GM19468 (cell line): ENCODE measurements around the gene USH2A.

Experiments used
- ATAC-seq: cut with Tn5 transposase; IDR thresholded peaks from one replicate; pipeline ENCODE4 v1.9.1; 2021; ENCODE audit warnings: mild to moderate bottlenecking, moderate library complexity, moderate number of reproducible peaks; ENCODE audit not compliant: unreplicated experiment; ENCODE audit errors: extremely low read depth

USH2A gene

DNA sequence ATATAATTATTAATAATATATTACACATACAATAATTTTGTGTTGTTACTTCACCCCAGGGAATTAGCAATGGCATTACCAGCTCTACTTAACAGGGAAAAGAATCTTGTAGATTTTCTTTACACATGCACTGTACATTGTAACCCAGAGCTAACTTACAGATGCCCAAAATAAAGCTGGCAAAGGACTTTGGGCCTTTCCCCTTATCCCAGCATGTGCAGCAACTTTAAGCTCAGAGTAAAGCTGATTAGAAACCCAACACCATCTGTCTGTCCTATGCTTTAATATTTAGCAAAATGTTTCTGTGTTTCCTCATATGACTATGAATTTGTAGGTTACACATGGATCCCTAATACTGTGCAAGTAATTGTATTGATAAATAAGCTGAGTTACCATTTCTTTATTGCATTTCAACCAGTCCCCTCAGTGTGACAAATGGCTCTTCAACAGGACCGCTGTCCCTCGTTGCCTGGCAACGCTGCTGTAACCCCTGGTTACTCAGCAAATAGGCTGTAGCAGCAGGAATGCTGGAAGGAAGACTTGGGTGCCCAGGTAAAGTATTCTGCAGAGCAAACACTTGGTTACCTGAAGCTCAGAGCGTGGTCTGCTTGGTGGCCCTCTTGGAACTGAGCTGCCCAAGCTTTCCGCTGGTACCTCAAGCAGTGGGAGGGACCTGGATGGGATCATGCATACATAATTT, at the start of gene USH2A:
Gene USH2A, minus strand, starts transcription at position 628 of the 700 bp plus-strand sequence. CDS start 1,112 bp downstream, outside the sequence.
- no peak for ATAC-seq

DNA sequence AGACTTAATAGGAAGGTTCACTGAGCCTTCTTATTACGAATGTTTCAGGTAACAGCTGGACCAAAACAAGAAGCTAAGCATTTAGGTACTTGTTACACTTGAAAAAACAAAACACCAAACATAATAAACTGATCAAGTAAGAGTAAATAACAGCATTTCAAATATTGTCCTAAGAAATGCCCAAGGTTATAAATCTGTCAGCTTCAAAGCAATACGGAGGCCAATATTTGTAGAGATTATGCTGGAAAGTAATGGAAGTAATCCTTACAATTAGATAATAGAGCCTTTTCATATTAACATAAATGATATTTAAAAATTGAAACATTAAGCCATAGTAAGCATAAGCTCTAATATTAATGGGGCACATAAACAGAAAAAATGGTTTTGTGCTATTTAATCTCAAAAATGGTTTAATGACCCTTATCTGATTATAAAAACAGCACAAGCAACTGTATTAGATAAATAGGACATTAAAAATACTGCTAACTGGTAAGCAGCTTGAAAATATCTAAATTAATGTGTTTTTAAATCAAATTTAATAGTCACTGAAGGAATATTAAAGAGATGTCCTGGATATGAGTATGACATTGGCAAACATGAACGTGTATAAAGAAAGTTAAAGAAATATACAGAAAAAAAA, 43.0 kb upstream of the USH2A start:
- no peak for ATAC-seq

DNA sequence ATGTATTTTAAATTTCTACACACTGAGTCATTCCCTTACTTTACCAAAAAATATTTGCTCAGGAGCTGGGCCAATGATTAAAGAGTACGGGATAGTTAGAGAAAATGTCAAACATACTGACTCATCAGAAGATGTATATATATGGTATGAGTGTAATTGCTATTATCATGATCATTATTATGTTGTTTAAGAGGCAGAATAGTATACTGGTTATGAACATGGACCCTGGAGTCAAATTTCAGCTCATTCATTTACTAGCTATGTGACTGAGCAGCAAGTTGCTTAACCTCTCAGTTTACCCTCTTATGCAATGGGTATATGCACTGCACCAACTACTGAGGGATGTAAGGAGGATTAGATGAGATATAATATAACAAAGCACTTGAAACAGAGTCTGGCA, 41.2 kb upstream of the USH2A start:
- no peak for ATAC-seq

- no peak for ATAC-seq
These were observed 39.0 kb upstream of the USH2A start for GRCh38 chr1:216462066-216462775.

GRCh38 chr1:216461466-216461865, 38.2 kb upstream of the USH2A start:
- ATAC-seq, result no peak

- no peak for ATAC-seq
These were observed 36.5 kb upstream of the USH2A start for GRCh38 chr1:216459651-216460207.

- ATAC-seq, result no peak
These were observed 35.6 kb upstream of the USH2A start for GRCh38 chr1:216458812-216459211.

- ATAC-seq, result no peak
These were observed 34.1 kb upstream of the USH2A start for GRCh38 chr1:216457356-216457755.

GRCh38 chr1:216456682-216457081, 33.4 kb upstream of the USH2A start:
- no peak for ATAC-seq

GRCh38 chr1:216453777-216454176, 30.5 kb upstream of the USH2A start:
- no peak for ATAC-seq

- ATAC-seq, result no peak
These were observed 27.0 kb upstream of the USH2A start for GRCh38 chr1:216450227-216450626.

DNA sequence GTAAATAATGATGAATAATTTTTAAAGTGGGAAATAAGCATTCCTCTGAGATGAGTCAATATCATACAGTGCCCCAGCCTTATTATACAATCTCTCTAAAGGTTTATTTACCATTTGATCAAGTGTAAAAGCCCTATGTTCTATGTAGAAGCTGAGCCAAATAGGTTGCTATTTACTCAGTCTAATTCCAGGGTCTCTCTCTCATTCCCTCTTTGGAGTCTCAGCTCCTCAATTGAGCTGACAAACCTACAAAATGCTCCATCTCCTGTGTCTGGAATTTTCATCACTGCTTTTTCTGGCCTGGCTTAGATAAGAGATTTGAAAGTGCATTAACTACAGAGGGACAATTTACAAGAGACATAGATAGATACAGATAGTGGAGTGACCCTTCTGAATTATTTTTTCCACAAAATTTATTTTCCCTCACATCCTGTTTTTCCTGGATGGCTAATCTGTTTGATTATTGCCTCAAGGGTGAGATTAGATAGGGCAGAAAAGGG, 24.8 kb upstream of the USH2A start:
- no peak for ATAC-seq

DNA sequence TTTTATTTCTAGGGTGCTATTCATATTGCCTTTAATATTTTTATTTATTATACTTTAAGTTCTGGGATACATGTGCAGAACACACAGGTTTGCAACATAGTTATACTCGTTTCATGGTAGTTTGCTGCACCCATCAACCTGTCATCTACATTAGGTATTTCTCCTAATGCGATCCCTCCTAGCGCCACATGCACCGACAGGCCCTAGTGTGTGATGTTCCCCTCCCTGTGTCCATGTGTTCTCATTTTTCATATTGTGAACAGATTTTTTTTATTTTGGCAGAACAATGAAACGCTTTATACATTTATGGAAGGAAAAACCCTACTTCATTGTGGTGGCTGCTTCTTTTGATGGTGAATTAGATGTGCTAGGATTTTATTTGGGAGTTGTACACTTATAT, 14.4 kb upstream of the USH2A start:
- no peak for ATAC-seq

- ATAC-seq, result no peak
These were observed 11.0 kb upstream of the USH2A start for GRCh38 chr1:216434232-216434631.

DNA sequence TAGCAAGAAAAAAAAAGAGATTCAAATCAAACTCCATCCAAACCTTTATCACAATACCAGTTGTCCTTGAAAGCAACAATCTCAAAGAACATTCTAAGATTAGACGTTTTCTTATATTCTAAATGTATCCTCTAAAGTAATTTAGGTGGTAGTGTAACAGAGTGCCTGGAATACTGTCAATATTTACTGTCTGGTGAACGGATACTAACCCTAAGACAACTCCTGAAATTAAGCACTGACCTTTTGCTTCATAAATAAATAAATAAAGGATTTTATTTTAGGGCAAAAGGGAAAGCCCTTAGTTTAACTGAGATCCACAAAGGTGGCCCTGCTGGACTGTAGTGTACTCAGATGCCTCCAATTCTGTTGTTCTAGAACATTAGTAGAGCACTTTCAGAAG, 9.9 kb upstream of the USH2A start:
- no peak for ATAC-seq

- no peak for ATAC-seq
These were observed 7.5 kb upstream of the USH2A start for GRCh38 chr1:216430744-216431143.

DNA sequence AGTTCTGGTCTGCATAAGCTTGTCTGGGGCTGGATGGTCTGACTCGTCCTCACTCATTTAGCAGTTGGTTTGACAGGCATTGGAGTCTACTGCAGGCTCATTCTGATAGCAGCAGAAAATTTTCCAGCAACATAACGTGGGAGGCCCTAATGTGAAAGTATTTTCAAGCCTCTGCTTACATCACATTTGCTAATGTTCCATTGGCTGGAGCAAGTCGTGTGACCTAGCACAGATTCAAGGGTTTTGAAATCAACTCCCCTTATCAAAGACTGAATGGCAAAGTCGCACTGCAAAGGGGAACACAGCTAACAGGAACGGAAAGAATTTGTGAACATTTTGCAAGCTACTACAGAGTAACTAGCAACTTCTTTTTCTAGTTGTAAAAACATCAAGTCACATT, 2.3 kb upstream of the USH2A start:
- ATAC-seq, result no peak

DNA sequence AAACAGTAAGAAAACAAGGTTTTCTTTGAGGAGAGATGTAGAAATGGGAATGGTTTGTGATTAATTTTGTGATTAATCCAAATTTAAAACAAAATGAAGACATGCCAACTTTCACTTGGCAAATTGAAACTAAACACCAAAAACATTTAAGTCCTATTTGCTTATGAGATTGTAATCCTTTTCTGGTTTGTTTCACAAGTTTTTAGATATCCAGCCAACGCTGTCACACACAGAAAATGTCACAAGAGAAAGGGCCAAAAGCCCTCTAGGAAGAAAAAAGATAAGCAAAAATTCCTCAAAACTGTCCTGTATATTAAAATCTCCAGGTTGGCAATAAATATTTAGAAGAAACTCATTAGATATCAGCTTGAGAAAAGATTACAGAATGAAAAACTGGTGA, 2.5 kb downstream of the USH2A start:
- ATAC-seq, result no peak

DNA sequence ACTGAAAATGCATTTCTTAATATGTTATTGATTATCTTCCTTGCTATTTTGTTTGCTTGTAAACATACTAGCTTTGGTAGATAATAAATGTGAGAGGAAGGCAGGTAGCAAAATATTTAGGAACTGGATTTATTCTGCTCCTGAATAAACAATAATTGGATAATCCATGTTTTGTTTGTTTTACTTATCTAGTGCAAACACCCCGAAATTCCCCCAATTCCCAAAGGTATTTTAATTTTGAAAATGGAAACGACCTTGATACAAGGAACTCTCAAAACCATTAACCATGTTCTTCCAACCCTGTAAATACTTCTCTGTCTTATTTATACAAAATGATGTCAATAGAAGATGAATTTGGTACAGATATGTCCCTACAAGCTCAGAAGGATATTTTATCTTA, 3.0 kb downstream of the USH2A start:
- no peak for ATAC-seq

DNA sequence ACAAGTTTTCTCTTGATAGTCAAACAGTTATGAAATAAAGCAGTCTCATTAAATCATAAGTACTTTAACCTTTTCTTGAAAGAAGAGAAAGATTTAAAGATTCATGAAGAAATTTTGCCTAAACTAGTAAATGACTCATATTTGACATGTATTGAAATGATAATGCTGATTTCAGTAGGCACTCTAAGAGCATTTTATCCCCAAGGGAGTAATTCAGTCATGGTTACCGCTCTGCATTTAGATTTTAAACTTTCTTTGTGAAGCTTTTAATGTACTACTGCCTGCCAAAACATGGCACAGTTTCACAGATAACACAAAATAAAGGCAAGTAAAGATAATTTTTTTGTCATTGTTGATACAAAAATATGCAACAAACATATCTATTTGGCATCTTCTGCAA, 6.8 kb downstream of the USH2A start:
- no peak for ATAC-seq

DNA sequence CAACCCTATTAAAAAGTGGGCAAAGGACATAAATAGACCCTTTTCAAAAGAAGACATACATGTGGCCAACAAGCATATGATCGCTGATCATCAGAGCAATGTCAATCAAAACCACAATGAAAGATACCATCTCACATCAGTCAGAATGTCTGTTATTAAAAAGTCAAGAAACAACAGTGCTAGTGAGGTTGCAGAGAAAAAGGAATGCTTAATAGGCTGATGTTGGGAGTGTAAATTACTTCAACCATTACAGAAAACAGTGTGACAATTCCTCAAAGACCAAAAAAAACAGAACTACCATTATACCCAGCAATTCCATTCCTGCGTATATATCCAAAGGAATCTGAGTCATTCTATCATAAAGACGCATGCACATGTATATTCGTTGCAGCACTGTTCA, 13.2 kb downstream of the USH2A start:
- ATAC-seq, result no peak
